Loucy (cell line): Measurements from ENCODE around the gene RALB.

ENCODE experiments used
- CTCF ChIP-seq: fragments of 200-600 bp; sonication (generic); conservative IDR thresholded peaks from 2 replicates; pipeline ENCODE4 v1.5.1; 2014; ENCODE audit warnings: mild to moderate bottlenecking, antibody characterized with exemption, low read length
- EZH2phosphoT487 ChIP-seq: fragments of 200-600 bp; IDR thresholded peaks from 2 replicates; pipeline ENCODE4 v1.6.1; 2018; ENCODE audit warnings: antibody characterized with exemption, mild to moderate bottlenecking, moderate library complexity, borderline replicate concordance

GRCh38 chr2:120229341-120229740 lies 23.3 kb upstream of the RALB start:
- TF ChIP-seq CTCF (no peak), EZH2phosphoT487 (no peak)
